HUDEP-2 (cell line): ENCODE results near the gene LRRC30.

Experiments used
- DNase-seq, 76 experiments: peaks; one replicate each; lab custom pipeline; 2025; ENCODE audit not compliant: unreplicated experiment in 76 of 76; lab: John Stamatoyannopoulos, UW

The LRRC30 gene

DNA sequence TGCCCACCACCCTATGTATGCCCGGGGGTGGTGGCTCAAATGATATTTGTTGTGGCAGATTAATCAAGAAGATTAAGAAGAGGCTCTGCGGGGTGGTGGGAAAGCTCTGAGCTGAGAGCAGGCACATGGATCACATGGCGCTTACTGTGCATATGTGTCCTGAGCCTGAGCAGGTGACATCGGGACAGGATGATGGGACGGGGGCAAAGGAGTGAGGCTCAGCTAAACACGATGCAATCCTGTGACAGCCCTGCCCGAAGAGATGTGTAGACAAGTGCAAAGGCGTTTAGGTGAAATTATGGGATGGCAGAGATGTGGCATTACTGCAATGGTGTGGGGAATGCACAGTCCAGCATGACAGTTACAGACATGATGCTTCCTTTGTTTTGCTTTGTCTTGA lies 6.0 kb downstream of the LRRC30 start:
- no peak for DNase-seq

DNA sequence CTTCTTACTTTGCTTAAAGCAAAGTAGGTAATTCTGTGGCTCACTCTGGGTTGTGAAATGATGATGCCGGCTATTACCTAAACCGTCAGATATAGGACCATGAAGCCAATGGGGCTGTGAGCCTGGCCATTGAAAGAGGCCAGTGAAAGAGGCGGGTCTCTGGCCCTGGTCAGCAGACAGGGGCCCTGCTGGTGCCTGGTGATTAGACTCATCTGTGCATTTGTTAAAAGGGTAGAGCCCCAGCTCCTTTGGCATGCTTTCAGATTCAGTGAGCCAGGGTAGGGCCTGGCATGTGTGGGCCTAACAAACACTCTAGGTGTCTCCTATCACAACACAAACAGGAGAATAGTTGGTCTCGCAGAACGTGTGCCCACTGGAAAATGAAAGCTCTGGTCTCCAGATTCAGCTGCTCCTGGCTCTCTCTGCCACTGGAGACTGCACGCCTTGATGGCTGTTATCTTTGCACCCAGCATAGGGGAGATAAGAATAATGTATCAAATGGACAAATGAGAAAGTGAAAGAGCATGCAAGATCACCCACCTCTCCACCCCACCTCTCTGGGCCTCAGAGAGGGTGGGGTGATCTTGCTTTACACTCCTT lies 6.9 kb downstream of the LRRC30 start:
- DNase-seq: peak in 7 of 76 experiments; percentile 1 to 25 (median 16)

DNA sequence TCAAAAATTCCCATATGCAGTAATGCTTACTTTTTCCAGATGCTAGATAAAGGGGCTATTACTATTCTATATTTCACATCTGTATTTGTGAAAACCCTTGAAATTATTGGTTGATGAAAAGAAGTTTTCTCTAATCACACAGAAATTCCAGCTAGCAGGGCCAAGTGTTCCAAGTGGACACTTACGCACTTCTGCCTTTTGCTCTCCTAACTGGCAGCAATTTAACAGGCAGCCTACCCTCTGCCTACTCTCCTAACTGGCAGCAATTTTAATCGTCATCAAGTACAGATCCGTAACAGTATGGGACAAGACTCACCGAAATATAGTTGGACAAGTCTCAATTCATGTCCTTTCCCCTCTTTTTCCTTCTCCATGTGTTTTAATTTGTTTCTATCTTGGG lies 12.0 kb downstream of the LRRC30 start:
- DNase-seq: no peak

DNA sequence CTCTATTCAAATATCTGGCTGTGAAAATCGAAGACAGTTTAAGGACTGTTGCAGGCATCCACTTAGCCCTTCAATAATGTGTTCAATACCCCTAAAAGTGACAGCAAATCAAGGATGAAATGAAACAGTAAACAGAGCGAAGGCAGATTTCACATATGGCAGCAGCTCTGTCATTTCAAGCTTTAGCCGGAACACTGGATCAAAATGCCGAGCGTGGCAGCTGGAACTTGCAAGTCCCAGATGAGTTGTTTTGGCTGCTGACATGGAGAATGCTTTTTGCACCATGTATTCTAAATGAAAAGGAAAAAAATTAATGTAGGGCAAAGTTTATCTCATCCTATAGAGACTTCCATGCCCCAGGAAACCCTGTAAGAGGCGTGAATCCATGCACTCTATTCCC lies 18.0 kb downstream of the LRRC30 start:
- DNase-seq: no peak

DNA sequence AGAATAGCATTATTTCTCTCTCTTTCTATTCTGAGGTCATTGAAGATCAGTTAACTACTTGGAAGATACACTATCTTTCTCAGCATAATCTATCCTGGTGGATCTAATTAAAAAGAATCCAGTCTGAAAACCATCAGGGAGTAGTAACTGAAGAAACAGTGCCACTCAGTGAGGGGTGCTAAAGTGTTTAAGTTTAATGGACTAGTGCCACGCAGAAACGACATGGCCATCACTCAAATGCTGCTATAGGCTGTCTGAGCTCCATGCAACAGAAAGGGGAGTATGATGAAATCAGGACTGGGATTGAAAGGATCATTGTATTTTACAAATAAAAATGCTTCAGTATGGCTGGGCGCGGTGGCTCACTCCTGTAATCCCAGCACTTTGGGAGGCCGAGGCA lies 23.3 kb downstream of the LRRC30 start:
- no peak for DNase-seq

DNA sequence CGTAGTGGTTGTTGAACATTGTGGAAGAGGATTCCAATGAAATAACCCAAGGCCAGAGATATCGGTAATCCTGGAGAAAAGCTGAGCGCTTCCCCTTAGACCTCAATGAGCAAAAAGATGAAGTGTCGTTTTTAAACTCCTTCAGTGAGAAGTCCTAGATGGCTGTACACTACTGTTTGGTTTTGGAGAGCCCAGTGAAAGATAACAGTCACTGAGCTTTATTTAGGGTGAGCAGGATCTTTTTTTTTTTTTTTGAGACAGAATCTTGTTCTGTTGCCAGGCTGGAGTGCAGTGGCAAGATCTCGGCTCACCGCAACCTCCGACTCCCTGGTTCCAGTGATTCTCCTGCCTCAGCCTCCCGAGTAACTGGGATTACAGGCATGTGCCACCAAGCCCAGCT lies 24.2 kb downstream of the LRRC30 start:
- no peak for DNase-seq

DNA sequence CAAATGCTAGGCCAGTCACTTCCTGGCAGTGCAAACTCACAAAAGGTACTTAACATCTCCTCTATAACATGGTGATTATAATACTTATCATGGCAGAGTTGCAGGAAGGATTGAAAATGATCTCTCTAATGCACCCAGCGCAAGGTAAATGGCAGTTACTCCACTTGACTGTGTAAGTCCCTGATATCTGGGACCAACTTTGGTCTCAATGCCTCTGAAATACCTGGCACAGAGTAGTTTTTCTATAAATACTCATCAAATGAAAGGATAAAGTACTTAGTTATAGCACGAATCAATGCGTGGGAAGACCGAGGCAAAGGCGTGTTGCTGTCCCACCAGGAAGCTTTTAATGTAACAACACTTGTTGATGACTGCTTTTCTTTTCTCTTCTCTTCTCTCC lies 24.8 kb downstream of the LRRC30 start:
- no peak for DNase-seq

DNA sequence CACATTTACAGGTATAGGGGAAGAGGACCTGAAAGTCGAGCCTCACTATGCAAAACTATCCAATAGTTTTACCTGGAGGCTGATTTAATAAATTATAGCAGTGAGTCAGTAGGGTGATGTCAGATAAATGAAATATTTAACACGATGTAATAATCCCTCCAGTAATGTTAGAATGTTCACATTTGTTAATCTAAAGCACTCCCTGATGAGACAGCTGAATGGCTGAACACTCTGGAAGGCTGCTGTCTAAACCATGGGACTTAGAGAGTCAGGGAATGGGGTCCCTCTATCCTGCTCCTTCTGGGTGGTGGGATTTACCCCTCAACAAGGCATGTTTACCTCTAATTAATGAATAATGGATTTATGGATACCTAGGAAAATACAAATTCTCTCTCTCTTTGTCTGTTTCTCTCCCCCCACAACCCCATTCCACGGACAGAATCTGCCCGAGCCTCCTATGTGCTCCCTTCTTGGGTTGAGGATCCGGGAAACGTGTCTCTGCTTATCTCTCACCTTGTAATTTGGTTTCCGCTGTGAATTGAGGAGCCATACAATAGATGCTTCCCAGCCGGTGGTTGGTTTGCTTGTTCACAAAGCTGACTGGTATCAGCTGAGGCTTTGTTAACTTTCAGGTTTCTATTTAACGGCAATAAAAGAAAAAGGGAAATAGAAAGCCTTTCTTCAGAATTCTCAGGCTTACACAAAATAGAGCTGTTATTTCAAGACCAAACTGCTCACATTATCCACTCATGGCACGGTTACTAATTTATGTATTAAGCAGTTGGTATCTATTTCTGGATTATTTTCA lies 25.9 kb downstream of the LRRC30 start:
- no peak for DNase-seq

DNA sequence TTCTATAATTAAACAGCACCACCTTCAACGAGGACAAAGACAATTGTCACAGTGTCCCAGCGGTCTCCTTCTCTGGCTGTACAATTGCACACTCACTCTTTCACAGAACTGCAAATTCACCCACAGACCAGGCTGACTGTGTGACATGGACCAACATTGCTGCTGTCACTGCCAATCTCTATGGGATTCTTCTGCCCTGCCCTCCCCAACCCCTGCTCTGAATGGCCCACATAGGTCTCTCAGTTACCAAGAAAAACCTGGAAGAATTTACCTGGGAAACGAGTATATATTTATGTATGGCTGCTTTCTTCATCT lies 26.5 kb downstream of the LRRC30 start:
- no peak for DNase-seq

DNA sequence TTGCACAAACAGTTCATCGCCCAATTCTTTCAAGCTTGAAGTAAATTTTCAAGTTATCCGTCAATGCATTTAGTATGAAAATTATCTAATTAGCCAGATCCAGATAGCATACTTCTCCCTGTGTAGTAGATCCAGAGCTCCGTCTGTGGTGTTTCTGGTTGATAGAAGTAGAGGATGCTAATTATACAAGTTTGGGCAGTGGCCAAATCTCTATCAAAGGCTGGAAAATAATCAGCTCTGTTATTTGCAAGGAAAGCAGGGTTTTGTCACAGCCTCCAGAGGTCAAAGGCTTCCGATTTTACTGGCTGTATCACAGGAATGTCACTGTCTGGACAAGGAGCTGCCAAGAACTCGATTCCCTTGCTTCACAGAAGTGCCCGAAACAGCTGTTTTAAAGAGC lies 28.6 kb downstream of the LRRC30 start:
- DNase-seq: no peak

DNA sequence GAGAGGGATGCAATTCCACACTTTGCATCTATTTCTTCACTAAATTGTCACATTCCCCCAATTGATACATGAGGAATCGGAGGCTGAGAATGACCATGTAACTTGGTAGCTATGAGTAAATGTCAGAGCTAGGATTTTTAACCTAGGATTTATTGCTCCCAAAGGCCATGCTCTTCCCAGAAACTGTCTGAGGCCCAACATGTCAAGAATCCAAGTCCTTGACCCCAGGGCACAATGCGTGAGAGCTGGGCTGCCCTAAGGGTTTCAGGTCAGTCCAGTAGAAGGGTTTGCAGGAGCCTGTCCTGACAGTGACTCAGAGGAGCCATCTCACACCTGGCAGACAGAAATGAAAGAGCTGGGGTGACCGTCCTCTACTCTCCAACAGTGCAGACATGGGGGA lies 30.3 kb downstream of the LRRC30 start:
- no peak for DNase-seq

DNA sequence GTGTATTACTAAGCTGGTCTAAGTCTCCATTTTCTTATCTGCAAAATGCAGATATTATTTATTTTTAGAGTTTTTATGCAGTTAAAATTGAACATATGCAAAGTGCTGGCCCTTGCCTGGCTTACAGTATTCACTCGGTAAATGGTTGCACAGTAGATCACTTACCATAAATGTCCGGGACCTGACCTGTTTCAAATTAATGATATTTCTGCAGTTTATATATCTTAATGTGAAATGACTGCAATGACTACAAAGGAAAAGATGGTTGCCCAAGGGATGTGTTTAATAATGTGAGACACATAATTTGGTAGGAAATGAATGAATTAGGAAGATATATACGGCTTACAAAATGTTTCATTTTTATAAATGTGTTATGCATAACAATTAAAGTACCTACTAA lies 37.1 kb downstream of the LRRC30 start:
- DNase-seq: no peak

DNA sequence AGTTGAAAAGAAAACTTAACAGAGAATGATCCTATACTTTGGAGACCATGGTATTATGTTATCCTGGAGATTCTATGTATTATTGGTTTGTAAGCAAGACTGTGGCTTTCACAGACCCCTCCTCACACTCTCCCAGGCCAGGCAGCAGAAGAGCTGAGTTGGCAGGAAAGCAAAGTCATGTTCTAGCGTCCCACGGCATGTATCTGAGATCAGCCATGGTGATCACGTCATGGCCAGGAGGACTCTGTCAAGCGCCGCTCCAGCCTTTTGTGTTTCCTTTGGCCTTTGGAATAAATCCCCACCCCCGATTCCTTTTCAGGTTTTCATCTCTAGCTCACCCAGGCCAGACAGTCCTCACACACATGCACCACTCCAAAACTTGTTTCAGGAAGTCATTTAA lies 39.1 kb downstream of the LRRC30 start:
- DNase-seq: no peak

DNA sequence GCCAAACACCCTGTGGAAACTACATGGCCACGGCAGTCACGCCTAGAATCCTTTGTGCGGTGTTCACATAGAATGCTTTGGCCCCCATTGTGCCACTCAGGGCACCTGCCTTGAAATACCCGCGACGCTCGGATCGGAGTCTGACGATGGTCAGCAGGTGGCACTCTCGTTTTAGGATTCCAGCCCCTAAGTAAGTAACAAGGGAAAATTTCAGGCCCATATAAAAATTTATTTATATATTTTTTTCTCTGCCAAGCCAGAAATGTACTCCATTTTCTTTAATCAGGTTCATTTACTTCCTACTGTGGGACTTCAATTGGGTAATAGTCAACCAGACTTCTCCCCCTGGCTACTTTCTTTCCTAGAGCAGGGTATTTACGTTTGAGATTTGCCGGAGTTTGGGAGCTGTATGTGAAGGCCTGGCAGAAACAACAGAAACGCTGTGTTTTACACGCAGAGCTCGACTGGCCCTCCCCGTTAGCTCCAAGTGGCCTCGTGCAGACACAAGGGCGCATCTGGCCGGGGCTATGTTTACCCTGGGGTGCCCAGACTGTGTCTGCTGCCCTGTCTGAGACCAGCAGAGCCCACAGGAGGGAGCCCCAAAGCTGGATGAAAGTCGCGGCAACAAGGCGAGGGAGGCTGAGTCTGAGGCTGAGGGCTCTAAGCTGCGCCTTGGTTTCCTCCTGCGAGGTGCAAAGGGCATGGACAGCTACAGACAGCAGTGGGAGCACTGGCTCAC lies 41.6 kb downstream of the LRRC30 start:
- DNase-seq: peak in 7 of 76 experiments; percentile 1 to 22 (median 9)

DNA sequence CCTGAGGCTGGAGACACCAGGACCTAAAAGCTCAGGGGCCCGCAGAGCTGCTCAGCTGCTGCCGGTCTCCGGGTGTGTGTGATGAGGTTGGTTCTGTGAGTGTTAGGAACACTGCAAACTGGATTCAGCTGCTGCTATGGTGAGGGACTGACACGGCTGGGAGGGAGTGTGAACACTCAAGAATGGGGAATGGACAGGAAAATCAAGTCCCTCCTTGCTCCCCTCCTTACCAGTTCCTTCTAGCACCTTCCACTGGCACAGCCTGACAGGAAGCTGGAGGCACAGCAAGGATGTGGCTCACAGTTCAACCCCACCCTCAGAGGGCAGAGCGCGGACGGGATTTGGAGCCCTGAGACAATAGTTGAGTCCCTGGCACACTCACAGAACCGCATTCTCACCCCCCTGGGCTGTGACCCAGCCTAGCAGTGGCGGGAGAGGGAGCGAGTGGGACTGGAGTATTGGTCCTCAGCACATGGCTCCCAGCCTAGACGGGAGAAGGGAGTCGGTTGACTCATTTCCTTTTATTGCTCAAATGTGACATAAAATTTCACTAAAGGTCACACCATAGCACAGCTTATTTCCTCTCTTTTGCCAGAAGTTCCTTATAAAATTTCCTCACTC lies 42.5 kb downstream of the LRRC30 start:
- no peak for DNase-seq

DNA sequence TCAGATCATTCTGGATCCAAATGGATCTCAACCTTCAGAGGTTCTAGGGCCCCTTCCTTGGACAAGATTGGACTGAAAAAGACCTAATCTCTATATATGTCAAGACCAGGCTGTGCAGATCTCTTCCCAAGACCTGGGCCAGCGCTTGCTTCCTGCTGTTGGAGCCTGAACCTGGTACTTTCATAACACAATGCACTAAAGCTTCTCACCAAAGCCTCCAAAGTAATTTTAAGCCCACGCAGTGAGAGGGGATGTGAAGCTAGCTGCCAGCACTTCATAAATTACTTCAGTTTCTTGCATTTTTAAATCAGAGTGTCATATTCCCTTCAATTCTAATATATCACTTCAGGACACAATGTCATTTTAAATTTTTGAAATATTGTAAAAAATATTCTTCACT lies 50.7 kb downstream of the LRRC30 start:
- DNase-seq: no peak
